Lung (tissue), 12 donors: ENCODE results near the gene SLC27A3. TPM values are rescaled to one million over a fixed set of nuclear protein-coding genes. Genes with fewer than 3 reads are reported as not detected.

Experiments used
- ATAC-seq: fragments of 200-7000 bp; cut with Tn5 transposase; one replicate; pipeline ENCODE4 v1.9.1; 2020; ENCODE audit warnings: moderate number of reproducible peaks; ENCODE audit not compliant: insufficient read depth, low FRiP score
- DNase-seq, 3 donors: peaks; one replicate each; pipeline ENCODE4 v3.0.0-alpha.2; 2013 to 2017
- H3K27ac ChIP-seq, 2 donors: one replicate each; pipeline ENCODE4 v1.5.1; 2013; ENCODE audit warnings: mild to moderate bottlenecking in 2 of 2, moderate library complexity in 2 of 2, control low read depth in 1 of 2, inconsistent platforms in 1 of 2, low read depth in 1 of 2, low read length in 1 of 2
- H3K27me3 ChIP-seq, 3 donors: one replicate each; pipeline ENCODE4 v1.5.1; 2013; ENCODE audit warnings: low read length in 2 of 3; ENCODE audit not compliant: control insufficient read depth in 3 of 3, insufficient read depth in 3 of 3
- H3K36me3 ChIP-seq, 4 donors: one replicate each; pipeline ENCODE4 v1.5.1; 2013; ENCODE audit warnings: low read length in 4 of 4, mild to moderate bottlenecking in 1 of 4, moderate library complexity in 1 of 4; ENCODE audit not compliant: control insufficient read depth in 4 of 4, insufficient read depth in 4 of 4
- H3K4me1 ChIP-seq, 5 donors: one replicate each; pipeline ENCODE4 v1.5.1; 2013; ENCODE audit warnings: low read length in 5 of 5, mild to moderate bottlenecking in 2 of 5, moderate library complexity in 1 of 5; ENCODE audit not compliant: control insufficient read depth in 5 of 5, insufficient read depth in 5 of 5
- H3K4me3 ChIP-seq: one replicate; pipeline ENCODE4 v1.5.1; 2013; ENCODE audit warnings: mild to moderate bottlenecking, control low read depth, moderate library complexity
- H3K9ac ChIP-seq, 2 donors: one replicate each; pipeline ENCODE4 v1.5.1; 2013; ENCODE audit warnings: low read length in 2 of 2, control low read depth in 1 of 2; ENCODE audit not compliant: insufficient read depth in 1 of 2
- H3K9me3 ChIP-seq, 4 donors: one replicate each; pipeline ENCODE4 v1.5.1; 2013; ENCODE audit warnings: low read length in 3 of 4, mild to moderate bottlenecking in 1 of 4, moderate library complexity in 1 of 4; ENCODE audit not compliant: control insufficient read depth in 4 of 4, insufficient read depth in 3 of 4
- WGBS, 2 donors: extraction: QIAGEN DNeasy Blood & Tissue Kit; methylation state at CpG; one replicate each; pipeline ENCODE4 v1.1.7; 2013; 5-methylcytosine and 5-hydroxymethylcytosine counted together
- polyA plus RNA-seq, 2 donors: library from polyadenylated mRNA; stranded (reverse); fragments of 200-250 nt; gene quantifications; one replicate each; pipeline ENCODE4 v1.2.1, GENCODE V29; 2013
- total RNA-seq, 2 donors: library from RNA; depleted of rRNA in 1 of 2; stranded (reverse); fragments of >200 nt in 1 of 2; gene quantifications; one replicate each; pipeline ENCODE4 v1.2.1, GENCODE V29; 2014 to 2021
- TF ChIP-seq, protein P1 (sequence below): IDR thresholded peaks from 2 replicates; pipeline ENCODE4 v1.5.1; 2012; ENCODE audit warnings: mild to moderate bottlenecking; ENCODE audit errors: control extremely low read depth, extremely low read depth
- donor health status: control.
- donor health status: control.
- donor health status: Bipolar disorder and iron deficiency.
- donor health status: healthy.
- donor health status: DM: yes; HTN: yes; CAD: no.

SLC27A3 gene
- total and polyA plus RNA-seq, 4 donors: 15.8 to 223 (median 108) TPM

DNA sequence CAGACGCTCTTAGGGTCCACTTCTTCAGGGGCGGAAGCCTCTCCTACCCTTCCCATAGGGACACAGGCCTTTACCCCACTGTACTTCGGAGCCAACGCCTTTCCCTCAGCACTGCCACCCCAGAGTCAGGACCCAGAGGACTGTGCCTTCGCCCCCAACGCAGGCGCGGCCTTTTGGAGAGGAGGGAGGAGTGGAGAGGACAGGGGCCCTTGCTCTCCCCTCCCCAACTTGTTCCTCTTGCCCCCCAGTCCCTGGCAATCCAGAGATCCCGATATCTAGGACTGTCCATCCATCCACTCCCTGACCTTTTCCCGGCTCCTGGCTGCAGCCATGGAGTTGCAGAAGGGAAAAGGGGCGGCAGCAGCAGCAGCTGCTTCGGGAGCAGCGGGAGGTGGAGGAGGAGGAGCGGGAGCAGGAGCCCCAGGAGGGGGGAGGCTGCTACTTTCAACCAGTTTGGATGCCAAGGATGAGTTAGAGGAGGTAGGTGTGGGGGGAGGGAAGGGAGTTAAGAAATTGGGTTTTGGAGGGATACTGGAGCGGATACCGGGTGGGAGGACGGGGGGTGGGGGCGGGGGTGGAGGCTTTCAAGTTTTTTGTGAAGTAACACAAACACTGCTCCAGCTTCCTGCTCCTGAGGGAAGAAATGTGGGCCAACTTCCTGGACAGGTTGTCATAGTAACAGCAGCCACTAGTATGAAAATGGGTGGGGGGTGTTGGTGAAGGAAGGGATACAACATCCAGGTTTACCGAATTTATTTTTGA, 46.7 kb upstream of the SLC27A3 start:
- H3K27me3 ChIP-seq: no peaks in the 10 kb centered on the region
- ATAC-seq (no peak), DNase-seq (peak; percentile 67 to 78 (median 73))
- WGBS, 2 donors: 1% methylated on average over 19 of the region's 19 CpGs
- H3K9ac ChIP-seq: peak overlapping the region; percentile 94 to 96
- TF ChIP-seq, protein P1, sequence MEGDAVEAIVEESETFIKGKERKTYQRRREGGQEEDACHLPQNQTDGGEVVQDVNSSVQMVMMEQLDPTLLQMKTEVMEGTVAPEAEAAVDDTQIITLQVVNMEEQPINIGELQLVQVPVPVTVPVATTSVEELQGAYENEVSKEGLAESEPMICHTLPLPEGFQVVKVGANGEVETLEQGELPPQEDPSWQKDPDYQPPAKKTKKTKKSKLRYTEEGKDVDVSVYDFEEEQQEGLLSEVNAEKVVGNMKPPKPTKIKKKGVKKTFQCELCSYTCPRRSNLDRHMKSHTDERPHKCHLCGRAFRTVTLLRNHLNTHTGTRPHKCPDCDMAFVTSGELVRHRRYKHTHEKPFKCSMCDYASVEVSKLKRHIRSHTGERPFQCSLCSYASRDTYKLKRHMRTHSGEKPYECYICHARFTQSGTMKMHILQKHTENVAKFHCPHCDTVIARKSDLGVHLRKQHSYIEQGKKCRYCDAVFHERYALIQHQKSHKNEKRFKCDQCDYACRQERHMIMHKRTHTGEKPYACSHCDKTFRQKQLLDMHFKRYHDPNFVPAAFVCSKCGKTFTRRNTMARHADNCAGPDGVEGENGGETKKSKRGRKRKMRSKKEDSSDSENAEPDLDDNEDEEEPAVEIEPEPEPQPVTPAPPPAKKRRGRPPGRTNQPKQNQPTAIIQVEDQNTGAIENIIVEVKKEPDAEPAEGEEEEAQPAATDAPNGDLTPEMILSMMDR: no peak
- peak overlapping the region; percentile 93 to 99 for H3K27ac ChIP-seq
- H3K4me3 ChIP-seq: peak overlapping the region; percentile 68
- peaks cover 0 to 5% (median 1%) of the 10 kb centered on the region in 4 donors for H3K36me3 ChIP-seq
- H3K9me3 ChIP-seq: no peaks in the 10 kb centered on the region
- peaks cover 3 to 19% (median 15%) of the 10 kb centered on the region in 5 donors for H3K4me1 ChIP-seq

DNA sequence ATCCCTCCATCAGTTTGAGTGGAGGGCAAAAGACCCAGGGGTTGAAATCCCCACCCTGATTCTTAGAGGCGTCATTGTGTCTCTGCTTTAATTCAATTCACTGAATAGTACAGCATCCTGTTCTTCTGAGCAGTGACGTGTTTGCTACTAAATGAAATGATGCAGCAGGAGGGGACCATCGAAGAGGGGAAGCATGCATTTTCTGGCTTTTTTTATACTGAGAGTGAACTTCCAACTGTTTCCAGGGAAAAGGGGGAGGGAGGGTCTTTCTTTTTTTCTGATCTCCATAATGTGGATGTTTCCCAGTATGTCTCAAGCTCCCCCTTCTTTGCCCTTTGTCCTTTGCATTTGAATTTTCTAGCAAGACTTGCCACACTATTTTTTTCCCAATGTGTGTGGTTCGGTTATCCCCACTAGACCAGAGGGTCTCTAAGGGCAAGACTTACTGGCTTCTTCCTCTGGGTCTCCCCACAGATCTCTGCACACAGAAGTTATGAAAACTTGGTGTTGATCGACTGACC, 44.7 kb upstream of the SLC27A3 start:
- TF ChIP-seq, protein P1: no peak
- 64 to 73% methylated on average over 5 of the region's 5 CpGs for WGBS, 2 donors
- Histone ChIP-seq H3K36me3 (peaks cover 0 to 5% (median 2%) of the 10 kb centered on the region in 4 donors), H3K4me3 (no peak overlapping the region), H3K4me1 (peaks cover 5 to 24% (median 18%) of the 10 kb centered on the region in 5 donors), H3K9me3 (no peaks in the 10 kb centered on the region), H3K9ac (peak overlapping the region in 1 of 2 donors; percentile 6), H3K27ac (peak overlapping the region; percentile 36 to 42), H3K27me3 (no peaks in the 10 kb centered on the region)
- DNase-seq (no peak), ATAC-seq (no peak)

DNA sequence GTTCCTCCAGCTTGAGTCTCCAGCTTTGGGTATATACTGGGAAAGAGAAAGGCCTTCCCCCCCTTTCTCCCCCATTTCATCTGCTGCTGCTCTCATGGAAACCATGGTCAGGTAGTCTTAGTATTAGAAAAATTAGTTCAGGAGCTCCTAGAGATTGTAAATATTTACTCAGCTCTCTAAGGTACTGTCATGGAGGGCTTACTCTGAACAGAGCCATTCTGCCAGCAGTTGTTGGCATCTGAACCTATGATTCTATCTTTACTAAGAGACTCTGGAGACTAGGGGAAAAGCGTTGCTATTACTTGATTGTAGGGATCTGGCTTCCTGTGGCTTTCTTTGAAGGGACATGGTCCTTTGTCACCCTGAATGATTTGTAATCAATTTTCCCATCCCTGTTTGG, 41.2 kb upstream of the SLC27A3 start:
- H3K4me3 ChIP-seq: no peak overlapping the region
- no peaks in the 10 kb centered on the region for H3K27me3 ChIP-seq
- H3K4me1 ChIP-seq: peaks cover 3 to 22% (median 13%) of the 10 kb centered on the region in 5 donors
- no peaks in the 10 kb centered on the region for H3K9me3 ChIP-seq
- no peak overlapping the region for H3K9ac ChIP-seq
- ATAC-seq (no peak), DNase-seq (peak in 1 of 3 donors; percentile 22)
- peak overlapping the region in 1 of 2 donors; percentile 17 for H3K27ac ChIP-seq
- TF ChIP-seq, protein P1: no peak
- WGBS, 2 donors: 46 to 75% methylated on average over 1 of the region's 1 CpG
- peaks cover 0 to 7% (median 2%) of the 10 kb centered on the region in 4 donors for H3K36me3 ChIP-seq
